Adipocyte (in vitro differentiated cells): ENCODE results near the gene RGL1.
"Not testable (repeated sequence)": the region's sequence is repeated elsewhere in the genome, so short reads cannot be mapped to it uniquely, and the experiment has no call there.

ENCODE experiments used
- DNase-seq: peaks from one replicate; pipeline ENCODE4 v3.0.0-alpha.2; 2015; ENCODE audit warnings: low read depth
- H3K27me3 ChIP-seq: replicated peaks from 2 replicates; pipeline ENCODE4 v1.7.0; 2013; ENCODE audit warnings: mild to moderate bottlenecking, low read length, moderate library complexity; ENCODE audit not compliant: control insufficient read depth, insufficient read depth
- H3K36me3 ChIP-seq: 2 replicates; pipeline ENCODE4 v1.7.0; 2013; ENCODE audit warnings: low read length, mild to moderate bottlenecking, moderate library complexity; ENCODE audit not compliant: control insufficient read depth, insufficient read depth, severe bottlenecking
- H3K4me1 ChIP-seq: 2 replicates; pipeline ENCODE4 v1.7.0; 2013; ENCODE audit warnings: mild to moderate bottlenecking, low read length, moderate library complexity; ENCODE audit not compliant: control insufficient read depth, insufficient read depth
- H3K4me3 ChIP-seq: 2 replicates; pipeline ENCODE4 v1.7.0; 2013; ENCODE audit warnings: mild to moderate bottlenecking, low read length, moderate library complexity
- H3K9ac ChIP-seq: 2 replicates; pipeline ENCODE4 v1.7.0; 2013; ENCODE audit warnings: mild to moderate bottlenecking, low read length, moderate library complexity
- H3K9me3 ChIP-seq: 2 replicates; pipeline ENCODE4 v1.7.0; 2013; ENCODE audit warnings: mild to moderate bottlenecking, low read length, moderate library complexity; ENCODE audit not compliant: control insufficient read depth

Gene RGL1

GRCh38 chr1:183774938-183775337, 30.0 kb upstream of the RGL1 start:
- peaks cover 14% of the 10 kb centered on the region for H3K9me3 ChIP-seq
- H3K9ac ChIP-seq = no peak overlapping the region
- DNase-seq = no peak
- H3K27me3 ChIP-seq = no peaks in the 10 kb centered on the region
- no peaks in the 10 kb centered on the region for H3K36me3 ChIP-seq
- no peak overlapping the region for H3K4me3 ChIP-seq
- peaks cover 7% of the 10 kb centered on the region for H3K4me1 ChIP-seq

DNA sequence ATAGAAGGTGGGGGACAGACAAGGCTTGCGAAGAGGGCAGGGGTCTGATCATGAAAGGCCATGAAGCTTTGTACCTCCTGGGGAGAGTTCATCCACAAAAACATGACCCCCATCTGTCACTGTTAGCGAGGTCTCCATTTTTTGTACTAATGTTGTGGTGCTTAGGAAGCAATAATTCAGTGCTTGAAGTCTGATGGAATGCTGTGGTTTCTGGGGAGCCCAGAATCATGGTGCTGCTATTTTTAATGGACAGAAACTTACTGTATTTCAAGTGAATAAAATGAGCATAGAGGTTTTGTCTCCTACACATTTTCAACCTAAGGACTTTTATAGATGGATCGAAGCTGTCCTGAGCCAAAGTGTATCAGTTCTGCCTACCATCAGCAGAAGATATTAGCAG, 28.2 kb upstream of the RGL1 start:
- Histone ChIP-seq H3K4me1 (peaks cover 10% of the 10 kb centered on the region), H3K9ac (no peak overlapping the region), H3K36me3 (no peaks in the 10 kb centered on the region), H3K9me3 (peaks cover 7% of the 10 kb centered on the region), H3K4me3 (no peak overlapping the region), H3K27me3 (no peaks in the 10 kb centered on the region)
- DNase-seq = no peak

GRCh38 chr1:183777328-183777727, 27.6 kb upstream of the RGL1 start:
- peaks cover 7% of the 10 kb centered on the region for H3K9me3 ChIP-seq
- no peak overlapping the region for H3K4me3 ChIP-seq
- no peaks in the 10 kb centered on the region for H3K27me3 ChIP-seq
- no peak overlapping the region for H3K9ac ChIP-seq
- peaks cover 12% of the 10 kb centered on the region for H3K4me1 ChIP-seq
- DNase-seq = peak; percentile 48
- no peaks in the 10 kb centered on the region for H3K36me3 ChIP-seq

DNA sequence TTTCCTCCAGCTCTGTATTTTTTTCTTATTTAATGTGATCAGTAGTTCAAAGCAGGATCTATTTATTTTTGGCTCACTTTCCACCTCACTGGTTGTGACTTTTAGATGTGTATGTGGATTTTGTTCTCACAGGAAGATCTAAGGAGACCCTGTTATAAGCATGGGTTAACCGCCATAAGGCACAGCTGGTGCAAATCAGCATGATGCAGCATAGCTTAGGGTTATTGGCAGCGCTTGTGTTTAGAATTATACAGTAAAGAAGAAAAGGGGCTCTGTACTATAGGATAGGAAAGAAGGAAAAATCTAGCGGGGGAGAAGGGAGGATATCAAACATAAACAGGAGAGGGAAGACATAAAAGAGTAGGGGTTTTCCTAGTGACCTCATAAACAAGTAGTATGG, 26.9 kb upstream of the RGL1 start:
- H3K4me1 ChIP-seq = peaks cover 19% of the 10 kb centered on the region
- no peaks in the 10 kb centered on the region for H3K36me3 ChIP-seq
- peaks cover 7% of the 10 kb centered on the region for H3K9me3 ChIP-seq
- DNase-seq = peak; percentile 22
- no peaks in the 10 kb centered on the region for H3K27me3 ChIP-seq
- no peak overlapping the region for H3K4me3 ChIP-seq
- no peak overlapping the region for H3K9ac ChIP-seq

- Histone ChIP-seq H3K9ac (no peak overlapping the region), H3K9me3 (peaks cover 7% of the 10 kb centered on the region), H3K4me3 (no peak overlapping the region), H3K27me3 (no peaks in the 10 kb centered on the region), H3K36me3 (no peaks in the 10 kb centered on the region), H3K4me1 (peaks cover 26% of the 10 kb centered on the region)
- DNase-seq = no peak
These were observed 26.1 kb upstream of the RGL1 start for GRCh38 chr1:183778568-183779433.

- Histone ChIP-seq H3K4me3 (no peak overlapping the region), H3K9me3 (peaks cover 1% of the 10 kb centered on the region), H3K4me1 (peaks cover 35% of the 10 kb centered on the region), H3K9ac (no peak overlapping the region), H3K36me3 (no peaks in the 10 kb centered on the region), H3K27me3 (no peaks in the 10 kb centered on the region)
- DNase-seq = no peak
These were observed 24.8 kb upstream of the RGL1 start for GRCh38 chr1:183780159-183780558.

DNA sequence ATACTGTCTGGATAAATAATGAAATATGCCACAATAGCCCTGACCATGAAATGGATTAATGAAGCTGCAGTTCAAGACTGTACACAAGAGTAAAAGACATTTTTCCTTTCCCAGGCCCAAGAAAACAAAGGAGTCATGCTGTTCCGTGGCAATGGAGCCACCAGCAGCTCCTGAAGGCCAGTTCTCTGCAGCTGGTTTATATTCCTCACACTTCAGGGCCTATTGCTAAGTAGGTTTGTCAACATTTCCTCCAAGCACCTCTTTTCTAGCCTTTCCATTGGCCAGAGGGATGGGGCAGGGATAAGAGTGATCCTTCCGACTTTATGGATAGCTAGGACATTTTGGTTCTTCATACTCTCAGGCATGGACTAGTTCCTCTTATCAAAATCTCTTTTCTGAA, 24.2 kb upstream of the RGL1 start:
- Histone ChIP-seq H3K27me3 (no peaks in the 10 kb centered on the region), H3K4me1 (peaks cover 35% of the 10 kb centered on the region), H3K9me3 (no peaks in the 10 kb centered on the region), H3K4me3 (no peak overlapping the region), H3K36me3 (no peaks in the 10 kb centered on the region), H3K9ac (no peak overlapping the region)
- DNase-seq = no peak

DNA sequence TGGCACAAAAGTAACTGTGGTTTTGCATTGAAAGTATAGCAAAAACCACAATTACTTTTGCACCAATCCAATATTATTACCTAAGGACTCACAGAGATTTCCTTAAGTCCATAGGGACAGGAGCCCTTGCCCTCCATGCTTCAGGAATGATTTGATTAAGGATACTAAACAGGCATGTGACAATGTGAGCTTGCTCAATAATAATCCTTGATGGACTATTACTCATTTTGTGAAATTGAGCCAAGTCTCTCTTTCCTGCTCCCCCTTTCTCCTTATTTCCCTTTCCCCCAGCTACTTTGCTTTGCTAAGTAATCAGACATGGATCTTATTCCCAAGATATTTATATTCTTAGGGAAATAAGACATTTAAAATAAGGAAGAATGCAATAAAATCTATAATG, 21.6 kb upstream of the RGL1 start:
- H3K9me3 ChIP-seq = no peaks in the 10 kb centered on the region

DNA sequence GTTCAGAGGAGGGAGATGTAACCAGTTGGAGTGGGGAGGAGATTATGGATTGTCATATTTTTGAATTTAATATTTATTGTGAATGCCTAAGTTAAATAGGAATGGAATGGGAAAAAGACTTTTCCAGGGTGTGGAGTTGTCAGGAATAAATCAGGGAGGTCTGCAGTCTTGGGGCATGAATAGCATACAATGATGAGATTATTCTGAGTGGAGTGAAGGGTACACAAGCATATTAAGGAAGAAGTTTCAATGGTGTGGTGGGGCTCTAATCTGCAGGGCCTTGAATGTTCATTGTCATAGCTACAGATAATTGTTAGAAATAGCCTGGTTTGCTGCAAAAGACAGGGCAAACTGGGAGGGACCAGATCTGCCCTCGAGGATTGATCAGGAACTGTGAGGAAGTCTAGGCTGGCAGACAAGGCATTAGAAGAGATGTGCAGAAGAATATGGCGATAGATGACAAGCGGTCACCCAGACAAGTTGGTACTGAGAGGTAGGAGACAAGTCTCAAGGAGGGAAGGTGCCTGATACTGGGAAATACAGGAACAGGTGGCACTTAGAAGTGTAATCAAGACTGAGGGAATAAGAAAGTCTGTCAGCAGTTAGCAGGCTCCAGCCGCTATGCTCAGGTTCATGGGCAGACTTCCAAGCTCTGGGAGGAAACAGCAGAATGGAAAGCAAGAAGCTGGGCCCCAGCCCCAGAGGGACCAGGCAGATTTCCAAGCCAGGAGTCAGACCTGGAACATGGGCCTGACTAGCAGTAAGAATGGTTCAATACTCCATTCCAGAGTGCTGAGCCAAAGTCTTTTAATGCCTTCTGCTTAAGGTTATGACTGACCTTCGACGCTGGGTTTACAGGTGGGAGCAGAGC, 20.9 kb upstream of the RGL1 start:
- DNase-seq = peak; percentile 75
- no peaks in the 10 kb centered on the region for H3K9me3 ChIP-seq
- peak overlapping the region; percentile 31 for H3K4me3 ChIP-seq
- H3K27me3 ChIP-seq = no peaks in the 10 kb centered on the region
- peak overlapping the region; percentile 18 for H3K9ac ChIP-seq
- H3K4me1 ChIP-seq = peaks cover 28% of the 10 kb centered on the region
- H3K36me3 ChIP-seq = no peaks in the 10 kb centered on the region

More for the DNA sequence above, 21.6 kb upstream of the RGL1 start:
- Histone ChIP-seq H3K4me3 (peak overlapping the region; percentile 31), H3K4me1 (peaks cover 28% of the 10 kb centered on the region), H3K36me3 (no peaks in the 10 kb centered on the region), H3K9ac (no peak overlapping the region), H3K27me3 (no peaks in the 10 kb centered on the region)
- DNase-seq = peak; percentile 59

DNA sequence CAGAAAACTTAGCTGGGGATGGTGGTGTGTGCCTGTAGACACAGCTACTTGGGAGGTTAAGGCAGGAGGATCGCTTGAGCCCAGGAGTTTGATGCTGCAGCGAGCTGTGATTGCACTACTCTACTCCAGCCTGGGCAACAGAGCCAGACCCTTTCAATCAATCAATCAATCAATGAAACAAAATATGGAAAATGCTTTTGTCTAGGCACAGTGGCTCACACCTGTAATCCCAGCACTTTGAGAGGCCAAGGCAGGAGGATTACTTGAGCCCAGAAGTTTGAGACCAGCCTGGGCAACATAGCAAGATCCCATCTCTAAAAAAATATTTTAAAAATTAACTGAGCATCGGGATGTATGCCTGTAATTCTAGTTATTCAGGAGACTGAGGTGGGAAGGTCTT, 19.0 kb upstream of the RGL1 start:
- not testable (repeated sequence) for DNase-seq, H3K4me3 ChIP-seq, H3K36me3 ChIP-seq, H3K9ac ChIP-seq, H3K9me3 ChIP-seq, H3K27me3 ChIP-seq
- H3K4me1 ChIP-seq = peaks cover 33% of the 10 kb centered on the region

DNA sequence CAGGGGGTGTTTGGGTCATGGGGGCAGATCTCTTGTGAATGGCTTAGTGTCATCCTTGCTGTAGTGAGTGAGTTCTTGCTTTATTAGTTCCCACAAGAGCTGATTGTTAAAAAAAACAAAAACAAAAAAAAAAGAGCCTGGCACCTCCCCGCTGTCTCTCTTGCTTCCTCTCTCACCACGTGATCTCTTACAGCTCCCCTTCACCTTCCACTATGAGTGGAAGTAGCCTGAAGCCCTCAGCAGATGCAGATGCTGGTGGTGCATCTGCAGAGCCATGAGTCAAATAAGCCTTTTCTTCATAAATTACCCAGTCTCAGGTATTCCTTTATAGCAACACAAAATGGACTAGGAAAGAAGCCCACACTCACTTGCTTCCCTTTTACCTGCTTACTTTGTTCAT, 17.2 kb upstream of the RGL1 start:
- no peaks in the 10 kb centered on the region for H3K27me3 ChIP-seq
- no peak overlapping the region for H3K9ac ChIP-seq
- H3K4me3 ChIP-seq = no peak overlapping the region
- H3K36me3 ChIP-seq = no peaks in the 10 kb centered on the region
- no peak for DNase-seq
- peaks cover under 1% of the 10 kb centered on the region for H3K9me3 ChIP-seq
- peaks cover 36% of the 10 kb centered on the region for H3K4me1 ChIP-seq
